WTC11 (cell line): ENCODE data around the gene GPC2. TPM values are rescaled to one million over a fixed set of nuclear protein-coding genes. Genes with fewer than 3 reads are reported as not detected.

Experiments
- ATAC-seq: fragments of 200-7000 bp; cut with Tn5 transposase; 2 replicates; pipeline ENCODE4 v1.10.0; 2021; ENCODE audit warnings: mild to moderate bottlenecking, moderate library complexity
- CTCF ChIA-PET: fragments of 300-600 bp; sonication (Branson Sonifier 250); formaldehyde crosslinking; loops from one replicate; lab custom pipeline; 2021; ENCODE audit warnings: antibody characterized with exemption; lab: Charles Lee
- POLR2A ChIA-PET: fragments of 350-600 bp; sonication (Branson Sonifier 250); formaldehyde crosslinking; loops from one replicate; lab custom pipeline; 2021; ENCODE audit warnings: antibody characterized with exemption; lab: Charles Lee
- DNase-seq: peaks from one replicate; pipeline ENCODE4 v3.0.0; 2021; ENCODE audit warnings: low spot score
- H3K27ac Mint-ChIP-seq: 2 replicates; pipeline ENCODE4 v1.8.0; 2021; ENCODE audit warnings: mixed read lengths
- H3K27me3 Mint-ChIP-seq: 2 replicates; pipeline ENCODE4 v1.8.0; 2021; ENCODE audit warnings: low read depth, mild to moderate bottlenecking, moderate library complexity, mixed read lengths
- H3K36me3 Mint-ChIP-seq: 2 replicates; pipeline ENCODE4 v1.8.0; 2021; ENCODE audit warnings: mixed read lengths
- H3K4me1 Mint-ChIP-seq: 2 replicates; pipeline ENCODE4 v1.8.0; 2022; ENCODE audit warnings: mixed read lengths
- H3K4me3 Mint-ChIP-seq: 2 replicates; pipeline ENCODE4 v1.8.0; 2021; ENCODE audit warnings: mild to moderate bottlenecking, moderate library complexity, mixed read lengths
- H3K9me3 Mint-ChIP-seq: 2 replicates; pipeline ENCODE4 v1.8.0; 2021; ENCODE audit warnings: mixed read lengths
- CBFB ChIP-seq: sonication (generic); formaldehyde crosslinking; IDR thresholded peaks from 2 replicates; pipeline ENCODE4 v1.8.1; 2022; ENCODE audit warnings: mild to moderate bottlenecking, low read depth, missing genetic modification reagents
- CREM ChIP-seq: sonication (generic); formaldehyde crosslinking; IDR thresholded peaks from 2 replicates; pipeline ENCODE4 v1.8.1; 2022; ENCODE audit warnings: mild to moderate bottlenecking, missing genetic modification reagents, moderate library complexity
- ELF4 ChIP-seq: sonication (generic); formaldehyde crosslinking; IDR thresholded peaks from 2 replicates; pipeline ENCODE4 v1.8.1; 2022; ENCODE audit warnings: low read depth, mild to moderate bottlenecking, moderate library complexity, missing genetic modification reagents
- EMX1 ChIP-seq: fragments of 250-450 bp; sonication (Bioruptor Pico); IDR thresholded peaks from 2 replicates; pipeline ENCODE4 v1.8.0; 2021; ENCODE audit warnings: mild to moderate bottlenecking
- ESRRA ChIP-seq: sonication (generic); formaldehyde crosslinking; IDR thresholded peaks from 2 replicates; pipeline ENCODE4 v1.8.1; 2022; ENCODE audit warnings: mild to moderate bottlenecking, missing genetic modification reagents, borderline replicate concordance
- FOXJ3 ChIP-seq: sonication (generic); formaldehyde crosslinking; IDR thresholded peaks from 2 replicates; pipeline ENCODE4 v1.9.0; 2021; ENCODE audit warnings: missing genetic modification reagents, mild to moderate bottlenecking, borderline replicate concordance
- FOXP1 ChIP-seq: sonication (generic); formaldehyde crosslinking; IDR thresholded peaks from 2 replicates; pipeline ENCODE4 v1.8.0; 2022; ENCODE audit warnings: missing genetic modification reagents, mild to moderate bottlenecking, moderate library complexity, borderline replicate concordance
- GRHL2 ChIP-seq: fragments of 250-450 bp; sonication (Bioruptor Pico); IDR thresholded peaks from 2 replicates; pipeline ENCODE4 v1.8.0; 2022; ENCODE audit warnings: mild to moderate bottlenecking, moderate library complexity; ENCODE audit not compliant: insufficient replicate concordance, severe bottlenecking
- HMGA2 ChIP-seq: fragments of 250-450 bp; sonication (Bioruptor Pico); IDR thresholded peaks from 2 replicates; pipeline ENCODE4 v1.4.0; 2021; ENCODE audit warnings: mild to moderate bottlenecking, moderate library complexity
- HMGXB4 ChIP-seq: sonication (generic); formaldehyde crosslinking; IDR thresholded peaks from 2 replicates; pipeline ENCODE4 v1.8.1; 2023; ENCODE audit warnings: mild to moderate bottlenecking, moderate library complexity, missing genetic modification reagents
- IRF1 ChIP-seq: sonication (generic); formaldehyde crosslinking; IDR thresholded peaks from 2 replicates; pipeline ENCODE4 v1.8.0; 2023; ENCODE audit warnings: missing genetic modification reagents
- JAZF1 ChIP-seq: fragments of 250-450 bp; sonication (Bioruptor Pico); IDR thresholded peaks from 2 replicates; pipeline ENCODE4 v1.9.0; 2021; ENCODE audit warnings: moderate library complexity, mild to moderate bottlenecking, inconsistent platforms
- MAX ChIP-seq: sonication (generic); formaldehyde crosslinking; IDR thresholded peaks from 2 replicates; pipeline ENCODE4 v1.8.0; 2022; ENCODE audit warnings: mild to moderate bottlenecking, missing genetic modification reagents
- NR2C2 ChIP-seq: sonication (generic); formaldehyde crosslinking; IDR thresholded peaks from 2 replicates; pipeline ENCODE4 v1.8.0; 2022; ENCODE audit warnings: mild to moderate bottlenecking, missing genetic modification reagents
- PRDM15 ChIP-seq: sonication (generic); formaldehyde crosslinking; IDR thresholded peaks from 2 replicates; pipeline ENCODE4 v1.8.0; 2022; ENCODE audit warnings: missing genetic modification reagents
- TCF7 ChIP-seq: sonication (generic); formaldehyde crosslinking; IDR thresholded peaks from 2 replicates; pipeline ENCODE4 v1.8.0; 2022; ENCODE audit warnings: mild to moderate bottlenecking, low read depth, missing genetic modification reagents, moderate library complexity
- TEAD4 ChIP-seq: sonication (generic); formaldehyde crosslinking; IDR thresholded peaks from 2 replicates; pipeline ENCODE4 v1.8.0; 2022; ENCODE audit warnings: mild to moderate bottlenecking, missing genetic modification reagents
- TP53 ChIP-seq: sonication (generic); formaldehyde crosslinking; IDR thresholded peaks from 2 replicates; pipeline ENCODE4 v1.8.1; 2023; ENCODE audit warnings: mild to moderate bottlenecking, missing genetic modification reagents
- ZNF121 ChIP-seq: sonication (generic); formaldehyde crosslinking; IDR thresholded peaks from 2 replicates; pipeline ENCODE4 v1.8.0; 2023; ENCODE audit warnings: missing genetic modification reagents
- ZNF263 ChIP-seq: sonication (generic); formaldehyde crosslinking; IDR thresholded peaks from 2 replicates; pipeline ENCODE4 v1.8.1; 2022; ENCODE audit warnings: low read depth, mild to moderate bottlenecking, moderate library complexity, missing genetic modification reagents
- ZNF416 ChIP-seq: fragments of 250-450 bp; sonication (Bioruptor Pico); IDR thresholded peaks from 2 replicates; pipeline ENCODE4 v1.9.0; 2021; ENCODE audit warnings: mild to moderate bottlenecking, inconsistent platforms
- ZNF425 ChIP-seq: fragments of 250-450 bp; sonication (Bioruptor Pico); conservative IDR thresholded peaks from 2 replicates; pipeline ENCODE4 v1.9.0; 2021; ENCODE audit warnings: mild to moderate bottlenecking
- total RNA-seq: library from RNA; stranded (reverse); gene quantifications from 3 replicates; pipeline ENCODE4 v1.2.3, GENCODE V29; 2021
- TF ChIP-seq, protein P1 (sequence below): sonication (generic); formaldehyde crosslinking; IDR thresholded peaks from 2 replicates; pipeline ENCODE4 v1.8.0; 2022; ENCODE audit warnings: mild to moderate bottlenecking, missing genetic modification reagents
- TF ChIP-seq, protein P2 (sequence below): sonication (generic); formaldehyde crosslinking; IDR thresholded peaks from 2 replicates; pipeline ENCODE4 v1.8.1; 2022; ENCODE audit warnings: missing genetic modification reagents, borderline replicate concordance
- TF ChIP-seq, protein P3 (sequence below): fragments of 250-450 bp; sonication (Bioruptor Pico); IDR thresholded peaks from 2 replicates; pipeline ENCODE4 v1.9.0; 2021; ENCODE audit warnings: mild to moderate bottlenecking

The GPC2 gene
- total RNA-seq, 1 experiment from 2014 or later: 52.1 TPM

GRCh38 chr7:100158229-100159098 lies 18.7 kb downstream of the GPC2 start, which contains the start of gene TRAPPC14:
Gene TRAPPC14, minus strand, starts transcription at chr7:100158723. Its CDS starts 224 bp downstream, at chr7:100158499.
- peak within 1 kb of the TSS; percentile 75 for H3K4me3 Mint-ChIP-seq
- peak within 1 kb of the TSS; percentile 87 for H3K27ac Mint-ChIP-seq
- peaks cover 38% of the 10 kb centered on the region for H3K4me1 Mint-ChIP-seq
- CTCF ChIA-PET: interaction anchor here (0.9 to 2.5 kb wide), 9 partner anchors 10 to 58 kb away, joined by 3 to 14 read pairs (median 6); partner anchors contain the start of genes GAL3ST4 and LAMTOR4
- DNase-seq (peak; percentile 97), ATAC-seq (peak; percentile 65)
- peaks cover 19% of the 10 kb centered on the region for H3K36me3 Mint-ChIP-seq
- no peaks in the 10 kb centered on the region for H3K27me3 Mint-ChIP-seq
- no peaks in the 10 kb centered on the region for H3K9me3 Mint-ChIP-seq
- POLR2A ChIA-PET: interaction anchor here (0.5 to 1.3 kb wide), 3 partner anchors 10 to 307 kb away, joined by 3 to 5 read pairs (median 3); partner anchors contain the start of genes GAL3ST4 and LAMTOR4
- TF ChIP-seq ELF4 (CRISPR knock-in tag) (no peak), MAX (CRISPR knock-in tag) (peak; percentile 19; the same call in 1 of the 2 replicates), PRDM15 (CRISPR knock-in tag) (no peak), GRHL2 (CRISPR knock-in tag) (no peak), JAZF1 (CRISPR knock-in tag) (no peak), HMGXB4 (CRISPR knock-in tag) (peak; percentile 73; the same call in 1 of the 2 replicates), TEAD4 (0 out of 2 replicates have a peak, but pooled peaks have one; percentile 19), ZNF416 (no peak), FOXP1 (CRISPR knock-in tag) (peak; percentile 58; the same call in 1 of the 2 replicates), ZNF121 (CRISPR knock-in tag) (no peak), ESRRA (CRISPR knock-in tag) (no peak), HMGA2 (CRISPR knock-in tag) (no peak), EMX1 (no peak), CBFB (CRISPR knock-in tag) (no peak), ZNF263 (CRISPR knock-in tag) (no peak), CREM (CRISPR knock-in tag) (peak; percentile 82; the same call in 1 of the 2 replicates), TP53 (CRISPR knock-in tag) (no peak), IRF1 (CRISPR knock-in tag) (no peak), NR2C2 (CRISPR knock-in tag) (no peak), TCF7 (CRISPR knock-in tag) (no peak), ZNF425 (no peak), FOXJ3 (CRISPR knock-in tag) (no peak)
- TF ChIP-seq, protein P1, sequence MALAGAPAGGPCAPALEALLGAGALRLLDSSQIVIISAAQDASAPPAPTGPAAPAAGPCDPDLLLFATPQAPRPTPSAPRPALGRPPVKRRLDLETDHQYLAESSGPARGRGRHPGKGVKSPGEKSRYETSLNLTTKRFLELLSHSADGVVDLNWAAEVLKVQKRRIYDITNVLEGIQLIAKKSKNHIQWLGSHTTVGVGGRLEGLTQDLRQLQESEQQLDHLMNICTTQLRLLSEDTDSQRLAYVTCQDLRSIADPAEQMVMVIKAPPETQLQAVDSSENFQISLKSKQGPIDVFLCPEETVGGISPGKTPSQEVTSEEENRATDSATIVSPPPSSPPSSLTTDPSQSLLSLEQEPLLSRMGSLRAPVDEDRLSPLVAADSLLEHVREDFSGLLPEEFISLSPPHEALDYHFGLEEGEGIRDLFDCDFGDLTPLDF: no peak
- TF ChIP-seq, protein P2, sequence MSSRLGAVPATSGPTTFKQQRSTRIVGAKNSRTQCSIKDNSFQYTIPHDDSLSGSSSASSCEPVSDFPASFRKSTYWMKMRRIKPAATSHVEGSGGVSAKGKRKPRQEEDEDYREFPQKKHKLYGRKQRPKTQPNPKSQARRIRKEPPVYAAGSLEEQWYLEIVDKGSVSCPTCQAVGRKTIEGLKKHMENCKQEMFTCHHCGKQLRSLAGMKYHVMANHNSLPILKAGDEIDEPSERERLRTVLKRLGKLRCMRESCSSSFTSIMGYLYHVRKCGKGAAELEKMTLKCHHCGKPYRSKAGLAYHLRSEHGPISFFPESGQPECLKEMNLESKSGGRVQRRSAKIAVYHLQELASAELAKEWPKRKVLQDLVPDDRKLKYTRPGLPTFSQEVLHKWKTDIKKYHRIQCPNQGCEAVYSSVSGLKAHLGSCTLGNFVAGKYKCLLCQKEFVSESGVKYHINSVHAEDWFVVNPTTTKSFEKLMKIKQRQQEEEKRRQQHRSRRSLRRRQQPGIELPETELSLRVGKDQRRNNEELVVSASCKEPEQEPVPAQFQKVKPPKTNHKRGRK (CRISPR knock-in tag): no peak
- TF ChIP-seq, protein P3, sequence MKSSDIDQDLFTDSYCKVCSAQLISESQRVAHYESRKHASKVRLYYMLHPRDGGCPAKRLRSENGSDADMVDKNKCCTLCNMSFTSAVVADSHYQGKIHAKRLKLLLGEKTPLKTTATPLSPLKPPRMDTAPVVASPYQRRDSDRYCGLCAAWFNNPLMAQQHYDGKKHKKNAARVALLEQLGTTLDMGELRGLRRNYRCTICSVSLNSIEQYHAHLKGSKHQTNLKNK (CRISPR knock-in tag): no peak
